Measurements from ENCODE around the gene NTSR1.

NTSR1 gene

DNA sequence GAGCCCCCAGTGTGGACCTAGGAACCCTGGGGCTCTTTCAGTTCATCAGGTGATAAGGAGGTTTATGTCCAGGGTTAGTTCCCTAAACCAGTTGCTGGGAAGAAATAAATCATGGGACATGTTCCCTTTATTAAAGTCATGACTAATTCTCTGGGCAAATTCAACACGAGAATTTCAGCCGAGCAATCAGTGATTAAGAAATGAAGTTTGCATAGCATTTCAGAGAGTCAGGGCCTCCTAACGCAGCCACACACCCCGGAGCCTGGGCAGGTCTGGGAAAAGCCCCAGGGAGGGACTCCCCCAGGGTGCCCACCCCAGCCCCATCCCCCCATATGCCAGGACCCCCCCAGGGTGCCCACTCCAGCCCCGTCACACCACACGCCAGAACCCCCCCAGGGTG is 46.2 kb upstream of the NTSR1 start:
- DNase-seq: no peak
- H3K27ac ChIP-seq: no peak overlapping the region
- no peak overlapping the region for H3K4me3 ChIP-seq (ENCODE audit: low read depth, low read length)
- TF ChIP-seq, protein P1, sequence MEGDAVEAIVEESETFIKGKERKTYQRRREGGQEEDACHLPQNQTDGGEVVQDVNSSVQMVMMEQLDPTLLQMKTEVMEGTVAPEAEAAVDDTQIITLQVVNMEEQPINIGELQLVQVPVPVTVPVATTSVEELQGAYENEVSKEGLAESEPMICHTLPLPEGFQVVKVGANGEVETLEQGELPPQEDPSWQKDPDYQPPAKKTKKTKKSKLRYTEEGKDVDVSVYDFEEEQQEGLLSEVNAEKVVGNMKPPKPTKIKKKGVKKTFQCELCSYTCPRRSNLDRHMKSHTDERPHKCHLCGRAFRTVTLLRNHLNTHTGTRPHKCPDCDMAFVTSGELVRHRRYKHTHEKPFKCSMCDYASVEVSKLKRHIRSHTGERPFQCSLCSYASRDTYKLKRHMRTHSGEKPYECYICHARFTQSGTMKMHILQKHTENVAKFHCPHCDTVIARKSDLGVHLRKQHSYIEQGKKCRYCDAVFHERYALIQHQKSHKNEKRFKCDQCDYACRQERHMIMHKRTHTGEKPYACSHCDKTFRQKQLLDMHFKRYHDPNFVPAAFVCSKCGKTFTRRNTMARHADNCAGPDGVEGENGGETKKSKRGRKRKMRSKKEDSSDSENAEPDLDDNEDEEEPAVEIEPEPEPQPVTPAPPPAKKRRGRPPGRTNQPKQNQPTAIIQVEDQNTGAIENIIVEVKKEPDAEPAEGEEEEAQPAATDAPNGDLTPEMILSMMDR (IDR thresholded peaks at IDR 0.05; ENCODE audit: low read depth, low read length): no peak
- peaks cover 19% of the 10 kb centered on the region; the same call in 1 of the 2 replicates for H3K36me3 ChIP-seq
- no peaks in the 10 kb centered on the region for H3K9me3 ChIP-seq (ENCODE audit: severe bottlenecking)
- H3K27me3 ChIP-seq (ENCODE audit: insufficient read depth, low read depth, severe bottlenecking): no peaks in the 10 kb centered on the region

DNA sequence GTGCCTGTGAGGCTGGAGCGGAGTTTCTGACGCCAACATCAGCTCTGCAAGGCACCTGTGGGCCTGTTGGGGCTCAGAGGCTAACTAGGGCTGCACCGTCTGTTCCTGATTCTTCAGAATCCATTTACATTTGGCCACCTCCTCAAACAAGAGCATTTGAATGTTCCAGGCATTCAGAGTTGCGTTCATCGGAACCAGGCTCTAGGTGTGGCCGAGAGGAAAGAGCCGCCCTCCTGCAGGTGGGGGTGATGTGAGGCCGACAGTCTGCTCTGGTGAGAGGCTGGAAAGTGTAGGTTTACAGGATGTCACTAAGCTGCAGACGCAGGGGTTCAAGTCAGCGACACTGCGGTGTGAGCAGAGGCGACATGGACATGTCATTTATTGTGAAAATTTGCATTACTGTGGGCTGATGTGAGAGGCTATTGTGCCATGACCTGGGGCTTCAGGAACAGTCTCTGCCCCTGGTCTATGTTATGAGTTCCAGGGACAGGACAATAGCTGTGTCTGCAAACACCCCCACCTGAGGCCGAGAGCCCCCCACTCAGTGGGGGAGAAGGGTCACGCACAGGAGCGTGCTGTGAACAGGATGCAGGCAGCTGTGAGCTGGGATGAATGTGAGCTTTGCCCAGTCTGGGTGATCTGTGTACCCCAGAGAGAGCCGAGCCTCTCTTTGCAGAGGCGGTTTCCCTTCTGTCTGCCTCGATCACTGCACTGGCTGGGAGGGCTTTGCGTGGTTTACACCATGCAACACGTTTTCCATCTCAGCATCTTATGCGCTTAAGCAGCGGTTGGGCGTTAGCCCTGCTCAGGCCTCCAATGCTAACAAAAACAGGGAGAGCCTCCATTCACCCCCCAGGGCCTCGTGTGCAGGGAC is 45.3 kb upstream of the NTSR1 start:
- TF ChIP-seq, protein P1 (IDR thresholded peaks at IDR 0.05; ENCODE audit: low read depth, low read length): no peak
- no peaks in the 10 kb centered on the region for H3K27me3 ChIP-seq (ENCODE audit: insufficient read depth, low read depth, severe bottlenecking)
- H3K9me3 ChIP-seq (ENCODE audit: severe bottlenecking): no peaks in the 10 kb centered on the region
- DNase-seq: no peak
- peaks cover 24% of the 10 kb centered on the region for H3K36me3 ChIP-seq
- no peak overlapping the region for H3K27ac ChIP-seq
- H3K4me3 ChIP-seq (ENCODE audit: low read depth, low read length): no peak overlapping the region

DNA sequence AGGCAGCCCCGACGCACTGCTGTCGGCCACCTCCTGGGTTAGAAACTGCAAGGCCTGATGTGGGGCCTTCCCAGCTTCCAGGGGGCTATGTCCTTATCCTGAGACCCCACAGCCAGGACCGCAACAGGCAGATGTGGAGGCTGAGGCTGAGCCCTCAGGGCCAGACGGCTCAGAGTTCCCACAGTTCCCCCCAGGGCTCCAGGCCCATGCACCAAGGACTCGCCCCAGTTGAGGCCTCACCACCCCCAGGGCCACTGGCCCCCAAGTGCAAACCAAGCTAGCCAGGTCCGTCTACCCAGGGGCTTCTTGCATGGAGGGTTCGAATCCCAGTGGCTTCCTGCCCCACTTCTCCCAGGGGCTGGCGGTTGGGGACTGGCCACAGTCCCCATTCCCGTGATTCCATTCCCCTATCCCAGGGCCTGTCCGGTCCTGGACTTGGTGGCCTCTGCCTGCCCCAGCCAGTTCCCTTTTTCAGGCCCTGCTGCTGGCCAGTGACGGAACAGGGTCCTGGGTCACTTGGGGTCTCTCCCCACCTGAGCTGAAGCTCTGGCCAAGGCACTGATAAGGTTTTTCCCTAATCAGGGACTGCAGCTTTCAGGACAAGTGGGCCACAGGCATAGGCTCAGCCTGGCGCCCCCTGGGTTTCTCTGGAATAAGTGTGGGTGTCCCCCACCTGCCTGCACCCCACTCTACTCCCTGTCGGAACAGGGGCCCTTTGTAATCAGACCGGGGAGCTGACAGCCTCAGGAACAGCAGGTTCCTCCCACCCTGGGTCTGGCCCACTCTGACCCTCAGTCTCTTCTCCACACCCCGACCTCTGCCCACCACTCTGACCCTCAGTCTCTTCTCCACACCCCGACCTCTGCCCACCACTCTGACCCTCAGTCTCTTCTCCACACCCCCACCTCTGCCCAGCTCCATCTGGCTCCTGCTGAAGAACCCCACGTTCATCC is 44.3 kb upstream of the NTSR1 start:
- H3K27me3 ChIP-seq (ENCODE audit: insufficient read depth, low read depth, severe bottlenecking): no peaks in the 10 kb centered on the region
- H3K36me3 ChIP-seq: peaks cover 21% of the 10 kb centered on the region
- H3K27ac ChIP-seq: no peak overlapping the region
- no peaks in the 10 kb centered on the region for H3K9me3 ChIP-seq (ENCODE audit: severe bottlenecking)
- no peak for DNase-seq
- H3K4me3 ChIP-seq (ENCODE audit: low read depth, low read length): no peak overlapping the region
- TF ChIP-seq, protein P1 (IDR thresholded peaks at IDR 0.05; ENCODE audit: low read depth, low read length): 0 out of 2 replicates have a peak, but pooled peaks have one; percentile 1

DNA sequence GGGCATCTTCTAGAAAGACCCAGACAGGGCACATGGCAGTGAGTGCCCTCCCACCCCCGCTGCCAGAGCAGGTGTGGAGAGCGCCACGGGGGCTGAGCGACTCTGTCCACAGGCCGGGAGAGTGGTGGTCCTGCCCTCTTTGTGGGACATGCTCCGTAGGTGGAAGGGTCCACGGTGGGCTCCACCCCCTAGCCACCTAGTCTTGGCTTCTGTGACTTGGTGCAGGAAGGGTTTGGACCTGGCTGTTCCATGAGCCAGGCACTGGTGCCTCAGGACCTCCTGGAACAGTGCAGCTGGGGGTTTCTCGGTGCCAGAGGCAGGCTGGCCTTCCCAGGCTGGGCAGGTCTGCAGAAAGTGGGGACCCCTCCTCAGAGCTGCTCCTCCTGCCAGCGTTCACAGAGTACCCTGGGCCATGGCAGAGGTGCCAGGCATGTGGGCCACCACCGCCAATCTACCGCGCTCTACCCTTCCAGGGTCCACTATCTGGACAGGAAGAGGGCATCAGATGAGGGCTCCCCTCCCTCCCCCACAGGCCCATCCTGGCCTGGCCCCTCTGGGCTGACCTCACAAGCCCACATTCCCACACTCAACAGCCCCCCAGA is 43.4 kb upstream of the NTSR1 start:
- Histone ChIP-seq H3K36me3 (peaks cover 19% of the 10 kb centered on the region), H3K9me3 (ENCODE audit: severe bottlenecking) (no peaks in the 10 kb centered on the region), H3K4me3 (ENCODE audit: low read depth, low read length) (no peak overlapping the region), H3K27ac (no peak overlapping the region), H3K27me3 (ENCODE audit: insufficient read depth, low read depth, severe bottlenecking) (no peaks in the 10 kb centered on the region)
- TF ChIP-seq, protein P1 (IDR thresholded peaks at IDR 0.05; ENCODE audit: low read depth, low read length): no peak
- DNase-seq: no peak

DNA sequence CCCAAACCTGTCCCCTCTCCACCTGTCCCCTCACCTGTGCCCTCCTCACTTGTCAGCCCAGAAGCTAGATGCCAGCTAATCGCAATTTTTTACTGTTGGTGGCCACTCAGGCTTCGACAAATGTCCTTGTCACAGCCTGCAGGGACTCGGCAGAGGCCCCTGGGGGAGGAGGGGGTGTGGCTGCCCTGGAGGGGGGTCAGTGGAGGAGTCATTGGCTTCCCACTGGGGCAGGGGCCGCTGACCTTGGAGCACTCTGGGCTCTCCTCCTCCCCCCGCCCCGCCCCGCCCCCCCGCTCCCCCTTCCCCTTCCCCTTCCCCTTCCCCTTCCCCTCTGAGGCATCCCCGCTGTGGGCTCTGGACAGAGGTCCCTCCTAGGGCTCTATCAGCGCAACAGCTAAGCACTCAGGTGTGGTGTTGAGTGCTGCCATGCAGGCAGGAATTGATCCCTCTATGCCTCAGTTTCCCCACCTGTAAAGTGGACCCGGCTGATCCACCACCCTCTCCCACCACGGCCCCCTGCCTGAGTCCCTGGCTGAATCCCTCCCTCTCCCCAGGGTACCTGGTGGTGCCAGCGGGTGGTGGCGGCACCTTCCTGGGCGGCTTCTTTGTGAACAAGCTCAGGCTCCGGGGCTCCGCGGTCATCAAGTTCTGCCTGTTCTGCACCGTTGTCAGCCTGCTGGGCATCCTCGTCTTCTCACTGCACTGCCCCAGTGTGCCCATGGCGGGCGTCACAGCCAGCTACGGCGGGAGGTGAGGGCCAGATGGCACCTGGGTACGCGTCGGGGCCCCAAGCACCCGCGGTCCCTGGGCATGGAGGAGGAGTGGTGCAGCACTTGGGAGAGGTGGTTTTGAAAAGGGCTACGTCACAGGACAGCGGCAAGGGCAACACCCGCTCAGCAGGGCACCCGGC is 42.6 kb upstream of the NTSR1 start:
- DNase-seq: no peak
- Histone ChIP-seq H3K36me3 (peaks cover 23% of the 10 kb centered on the region), H3K27me3 (ENCODE audit: insufficient read depth, low read depth, severe bottlenecking) (no peaks in the 10 kb centered on the region), H3K27ac (no peak overlapping the region), H3K9me3 (ENCODE audit: severe bottlenecking) (no peaks in the 10 kb centered on the region), H3K4me3 (ENCODE audit: low read depth, low read length) (no peak overlapping the region)
- TF ChIP-seq, protein P1 (IDR thresholded peaks at IDR 0.05; ENCODE audit: low read depth, low read length): no peak
